Measurements from ENCODE around the gene STC2.
A peak's percentile ranks its signal among the peaks of the same experiment; 100 is the strongest.

DNA sequence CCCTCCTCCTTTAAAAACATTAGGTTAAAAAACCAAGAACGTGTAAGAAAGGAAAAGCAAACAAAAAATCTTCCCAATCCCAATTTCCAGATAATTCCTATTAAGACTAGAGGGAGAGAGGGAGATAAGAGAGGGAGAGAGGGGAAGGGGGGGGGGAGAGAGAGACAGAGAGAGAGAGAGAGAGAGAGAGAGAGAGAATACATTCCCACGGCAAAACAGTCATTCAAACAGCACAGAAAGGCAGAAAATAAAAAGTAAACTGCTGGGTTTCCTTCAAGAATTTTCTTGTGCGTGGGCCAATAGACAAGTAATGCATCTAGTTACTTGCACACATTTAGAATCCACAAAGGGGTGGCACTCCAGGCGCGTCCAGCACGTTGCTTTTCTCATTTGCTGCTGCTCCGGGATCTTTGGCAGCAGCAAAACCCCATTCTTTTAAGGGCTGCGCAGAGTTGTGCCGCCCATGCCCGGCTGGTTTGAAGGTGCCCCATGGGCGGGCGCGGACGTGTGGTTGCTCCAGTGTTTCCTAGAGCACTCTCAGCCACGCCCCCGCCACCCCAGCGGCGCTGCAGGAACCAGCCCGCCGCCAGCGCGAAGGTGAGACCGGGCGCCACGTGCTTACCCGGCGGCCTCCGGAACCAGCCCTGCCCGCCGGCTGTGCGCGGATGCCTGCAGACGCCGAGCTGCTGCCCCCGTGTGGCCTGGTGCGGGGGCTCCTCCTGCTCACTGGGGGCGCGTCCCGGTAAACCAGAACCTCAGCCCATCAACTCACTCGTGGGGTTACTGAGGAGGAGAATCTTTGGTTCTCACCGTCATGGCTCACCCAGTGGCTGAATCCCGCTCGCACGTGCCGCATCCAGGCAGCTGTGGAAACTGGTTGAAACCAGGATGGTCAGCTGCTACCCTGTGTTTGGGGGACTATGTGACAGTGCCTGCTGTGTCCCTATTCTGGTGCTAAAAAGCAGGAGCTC is 44.6 kb downstream of the STC2 start:
- TF ChIP-seq, protein P1, sequence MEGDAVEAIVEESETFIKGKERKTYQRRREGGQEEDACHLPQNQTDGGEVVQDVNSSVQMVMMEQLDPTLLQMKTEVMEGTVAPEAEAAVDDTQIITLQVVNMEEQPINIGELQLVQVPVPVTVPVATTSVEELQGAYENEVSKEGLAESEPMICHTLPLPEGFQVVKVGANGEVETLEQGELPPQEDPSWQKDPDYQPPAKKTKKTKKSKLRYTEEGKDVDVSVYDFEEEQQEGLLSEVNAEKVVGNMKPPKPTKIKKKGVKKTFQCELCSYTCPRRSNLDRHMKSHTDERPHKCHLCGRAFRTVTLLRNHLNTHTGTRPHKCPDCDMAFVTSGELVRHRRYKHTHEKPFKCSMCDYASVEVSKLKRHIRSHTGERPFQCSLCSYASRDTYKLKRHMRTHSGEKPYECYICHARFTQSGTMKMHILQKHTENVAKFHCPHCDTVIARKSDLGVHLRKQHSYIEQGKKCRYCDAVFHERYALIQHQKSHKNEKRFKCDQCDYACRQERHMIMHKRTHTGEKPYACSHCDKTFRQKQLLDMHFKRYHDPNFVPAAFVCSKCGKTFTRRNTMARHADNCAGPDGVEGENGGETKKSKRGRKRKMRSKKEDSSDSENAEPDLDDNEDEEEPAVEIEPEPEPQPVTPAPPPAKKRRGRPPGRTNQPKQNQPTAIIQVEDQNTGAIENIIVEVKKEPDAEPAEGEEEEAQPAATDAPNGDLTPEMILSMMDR (IDR thresholded peaks at IDR 0.05), result peak; percentile 55 to 85 (median 70)
- no peak for TF ChIP-seq POLR2A (IDR thresholded peaks at IDR 0.05)
